Measurements from ENCODE around the gene TNFSF15. TPM values are rescaled to one million over a fixed set of nuclear protein-coding genes. Genes with fewer than 3 reads are reported as not detected.

TNFSF15 gene
- total RNA-seq, 4 donors from 2014 or later = 1.4 to 2.3 (median 1.5) TPM

DNA sequence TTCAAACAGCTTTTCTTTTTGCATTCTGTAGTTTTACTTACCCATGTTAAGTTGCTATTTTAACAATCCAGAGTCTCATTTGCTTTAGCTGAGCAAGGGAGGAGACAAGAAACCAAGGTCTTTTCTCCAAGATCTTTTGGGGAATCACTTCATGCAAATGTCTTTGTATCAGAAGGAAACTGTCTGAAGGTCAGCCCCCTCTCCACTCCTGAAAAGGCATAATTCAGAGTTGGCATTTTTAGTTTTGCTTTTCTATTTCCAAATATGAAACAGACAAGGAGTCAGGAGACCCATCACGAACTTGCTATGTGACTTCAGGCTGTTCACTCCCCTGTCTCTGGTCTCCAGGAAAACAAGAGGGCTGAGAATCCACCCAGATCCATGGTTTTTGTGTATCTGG is 12.3 kb upstream of the TNFSF15 start:
- TF ChIP-seq, protein P1, sequence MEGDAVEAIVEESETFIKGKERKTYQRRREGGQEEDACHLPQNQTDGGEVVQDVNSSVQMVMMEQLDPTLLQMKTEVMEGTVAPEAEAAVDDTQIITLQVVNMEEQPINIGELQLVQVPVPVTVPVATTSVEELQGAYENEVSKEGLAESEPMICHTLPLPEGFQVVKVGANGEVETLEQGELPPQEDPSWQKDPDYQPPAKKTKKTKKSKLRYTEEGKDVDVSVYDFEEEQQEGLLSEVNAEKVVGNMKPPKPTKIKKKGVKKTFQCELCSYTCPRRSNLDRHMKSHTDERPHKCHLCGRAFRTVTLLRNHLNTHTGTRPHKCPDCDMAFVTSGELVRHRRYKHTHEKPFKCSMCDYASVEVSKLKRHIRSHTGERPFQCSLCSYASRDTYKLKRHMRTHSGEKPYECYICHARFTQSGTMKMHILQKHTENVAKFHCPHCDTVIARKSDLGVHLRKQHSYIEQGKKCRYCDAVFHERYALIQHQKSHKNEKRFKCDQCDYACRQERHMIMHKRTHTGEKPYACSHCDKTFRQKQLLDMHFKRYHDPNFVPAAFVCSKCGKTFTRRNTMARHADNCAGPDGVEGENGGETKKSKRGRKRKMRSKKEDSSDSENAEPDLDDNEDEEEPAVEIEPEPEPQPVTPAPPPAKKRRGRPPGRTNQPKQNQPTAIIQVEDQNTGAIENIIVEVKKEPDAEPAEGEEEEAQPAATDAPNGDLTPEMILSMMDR (IDR thresholded peaks at IDR 0.05) = no peak
- Histone ChIP-seq H3K27ac (no peak overlapping the region), H3K4me3 (no peak overlapping the region), H3K27me3 (peaks cover 0 to 4% (median 0%) of the 10 kb centered on the region in 4 donors), H3K4me1 (no peaks in the 10 kb centered on the region), H3K9me3 (no peaks in the 10 kb centered on the region), H3K36me3 (no peaks in the 10 kb centered on the region)
- WGBS, 2 donors = 80 to 91% methylated on average over 1 of the region's 1 CpG
- no peak for DNase-seq
- intact Hi-C loops (cut with DNase I) = no loop called here

DNA sequence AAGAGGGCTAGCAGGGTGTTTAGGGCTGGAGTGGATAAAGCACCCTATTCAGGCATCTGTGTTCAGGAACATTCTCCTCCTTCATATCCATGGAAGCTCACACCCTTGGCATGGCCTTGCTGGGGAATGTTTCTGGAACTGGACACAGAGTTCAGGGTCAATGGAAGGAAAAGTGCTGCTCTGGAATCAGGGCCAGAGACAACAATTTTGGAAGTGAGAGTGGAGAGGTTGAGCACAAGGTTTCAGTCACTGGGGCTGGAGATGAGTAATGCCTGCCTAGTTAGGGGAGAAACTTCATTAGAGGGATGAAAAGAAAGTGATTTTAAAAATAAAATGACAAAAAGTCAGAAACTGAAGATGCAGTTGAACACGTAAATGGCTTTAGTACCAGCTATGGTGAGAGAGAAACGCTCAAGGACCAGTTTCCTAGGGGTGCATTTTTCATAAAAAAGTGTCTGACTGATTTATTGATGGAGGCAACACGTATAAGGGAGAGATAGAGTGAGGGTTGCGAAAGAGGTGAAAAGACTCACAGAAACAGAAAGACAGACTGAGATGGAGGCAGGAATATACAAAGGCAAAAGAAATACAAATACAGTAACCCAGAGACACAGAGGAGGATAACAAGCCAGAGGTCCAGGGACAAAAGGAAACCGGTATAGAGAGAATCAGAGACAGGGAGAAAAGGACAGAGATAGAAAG is 8.0 kb upstream of the TNFSF15 start:
- H3K27ac ChIP-seq = no peak overlapping the region
- no peak overlapping the region for H3K4me3 ChIP-seq
- peaks cover 0 to 4% (median 0%) of the 10 kb centered on the region in 4 donors for H3K27me3 ChIP-seq
- WGBS, 2 donors = 82 to 83% methylated on average over 5 of the region's 5 CpGs
- H3K4me1 ChIP-seq = no peaks in the 10 kb centered on the region
- DNase-seq = no peak
- intact Hi-C loops (cut with DNase I) = no loop called here
- TF ChIP-seq POLR2A (IDR thresholded peaks at IDR 0.05) = no peak
- TF ChIP-seq, protein P1 (IDR thresholded peaks at IDR 0.05) = no peak
- no peaks in the 10 kb centered on the region for H3K36me3 ChIP-seq
- H3K9me3 ChIP-seq = no peaks in the 10 kb centered on the region

DNA sequence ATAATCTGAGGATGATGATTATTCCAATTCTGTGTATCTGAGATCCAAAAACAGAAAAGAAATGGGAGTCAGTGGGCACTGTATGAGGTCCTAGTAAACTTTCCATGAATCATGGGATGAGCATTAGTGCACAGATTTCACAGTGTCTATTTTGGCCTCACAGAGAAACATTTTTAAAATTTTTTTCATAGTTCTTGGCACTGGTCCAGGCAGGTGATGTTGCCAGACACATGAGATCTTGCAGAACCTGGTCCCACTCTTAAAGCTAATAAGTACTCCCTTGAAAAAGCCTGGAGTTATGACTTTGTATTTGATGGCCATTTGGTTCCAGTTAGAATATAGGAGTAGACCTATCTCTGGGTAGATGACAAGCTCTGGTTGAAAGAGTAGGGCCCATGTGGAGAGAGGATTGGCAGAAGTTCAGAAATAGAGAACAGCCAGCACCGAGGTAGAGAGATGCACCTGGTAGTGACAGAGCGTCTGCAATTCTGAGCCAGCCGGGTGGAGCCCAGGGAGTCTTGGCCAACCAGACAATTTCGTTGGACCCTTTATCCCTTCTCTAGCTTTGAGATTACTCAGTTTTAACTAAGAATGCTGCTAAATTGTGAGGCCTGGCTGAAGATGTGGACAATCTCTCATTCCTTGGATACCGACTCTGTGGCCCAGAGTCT is 6.3 kb upstream of the TNFSF15 start:
- Histone ChIP-seq H3K27me3 (no peaks in the 10 kb centered on the region), H3K36me3 (no peaks in the 10 kb centered on the region), H3K4me1 (peaks cover 0 to under 1% (median 0%) of the 10 kb centered on the region in 3 donors), H3K27ac (no peak overlapping the region), H3K9me3 (no peaks in the 10 kb centered on the region), H3K4me3 (no peak overlapping the region)
- 85 to 88% methylated on average over 5 of the region's 5 CpGs for WGBS, 2 donors
- no peak for TF ChIP-seq POLR2A (IDR thresholded peaks at IDR 0.05)
- TF ChIP-seq, protein P1 (IDR thresholded peaks at IDR 0.05) = no peak
- intact Hi-C loops (cut with DNase I) = no loop called here
- no peak for DNase-seq

DNA sequence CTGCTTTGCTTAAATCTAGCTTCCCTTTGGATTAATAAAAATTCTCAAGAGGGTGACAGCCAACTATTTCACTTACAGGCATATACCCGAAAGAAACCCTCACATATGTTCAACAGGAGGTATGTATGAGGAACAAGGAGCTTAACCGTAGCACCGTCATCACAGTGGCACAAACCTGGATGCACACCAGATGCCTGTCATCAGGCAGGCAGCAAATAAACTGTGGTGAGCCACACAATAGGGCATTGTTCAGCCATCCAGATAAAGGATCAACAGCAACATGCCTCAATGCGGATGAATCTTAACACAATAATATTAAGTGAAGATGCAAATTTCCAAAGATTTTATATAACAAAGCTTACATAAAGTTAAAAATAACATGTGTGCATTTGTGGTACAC is 5.5 kb upstream of the TNFSF15 start:
- 73 to 79% methylated on average over 4 of the region's 4 CpGs for WGBS, 2 donors
- H3K36me3 ChIP-seq = no peaks in the 10 kb centered on the region
- H3K27me3 ChIP-seq = no peaks in the 10 kb centered on the region
- no peaks in the 10 kb centered on the region for H3K9me3 ChIP-seq
- intact Hi-C loops (cut with DNase I) = no loop called here
- no peak overlapping the region for H3K27ac ChIP-seq
- peaks cover 0 to 9% (median 7%) of the 10 kb centered on the region in 3 donors for H3K4me1 ChIP-seq
- no peak for DNase-seq
- no peak for TF ChIP-seq POLR2A (IDR thresholded peaks at IDR 0.05)
- TF ChIP-seq, protein P1 (IDR thresholded peaks at IDR 0.05) = no peak
- no peak overlapping the region for H3K4me3 ChIP-seq

DNA sequence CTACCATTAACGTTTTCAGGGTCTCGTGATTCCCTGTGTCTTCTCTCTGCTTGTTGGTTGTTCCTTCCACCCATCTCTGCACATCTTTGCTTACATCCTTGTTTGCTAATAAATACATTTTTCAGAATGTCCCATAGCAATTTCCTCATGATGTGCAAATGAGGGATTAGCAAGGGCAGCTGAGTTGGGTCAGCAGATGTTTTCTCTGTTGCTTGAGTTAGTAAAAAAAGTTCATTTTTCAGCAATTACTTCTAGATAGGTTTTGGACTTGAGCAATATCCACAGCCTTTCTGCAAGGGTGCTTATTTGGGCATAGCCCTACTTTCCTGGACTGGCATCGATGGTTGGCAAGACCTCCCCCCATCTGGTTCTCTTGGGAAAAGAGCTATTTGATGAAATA is 4.8 kb upstream of the TNFSF15 start:
- no peak overlapping the region for H3K4me3 ChIP-seq
- 74 to 88% methylated on average over 3 of the region's 3 CpGs for WGBS, 2 donors
- no peaks in the 10 kb centered on the region for H3K9me3 ChIP-seq
- peaks cover 3 to 16% (median 11%) of the 10 kb centered on the region in 3 donors for H3K4me1 ChIP-seq
- TF ChIP-seq, protein P1 (IDR thresholded peaks at IDR 0.05) = no peak
- TF ChIP-seq POLR2A (IDR thresholded peaks at IDR 0.05) = no peak
- intact Hi-C loops (cut with DNase I) = no loop called here
- DNase-seq = no peak
- no peaks in the 10 kb centered on the region for H3K36me3 ChIP-seq
- H3K27ac ChIP-seq = no peak overlapping the region
- no peaks in the 10 kb centered on the region for H3K27me3 ChIP-seq

Measured in esophagus squamous epithelium (tissue), 5 donors.